Liver (tissue), 9 donors: ENCODE results near the gene NKX1-1. TPM values are rescaled to one million over a fixed set of nuclear protein-coding genes. Genes with fewer than 3 reads are reported as not detected.

Source experiments
- DNase-seq: peaks from one replicate; pipeline ENCODE4 v3.0.0-alpha.2; 2017; ENCODE audit warnings: low spot score
- H3K27ac ChIP-seq, 2 donors: one replicate each; pipeline ENCODE4 v1.7.0; 2013; ENCODE audit warnings: inconsistent platforms in 2 of 2, low read length in 2 of 2, control low read depth in 1 of 2, low read depth in 1 of 2, mild to moderate bottlenecking in 1 of 2
- H3K27me3 ChIP-seq, 4 donors: one replicate each; pipeline versions ENCODE4 v1.6.1 to v1.7.0; 2013; ENCODE audit warnings: low read length in 3 of 4, inconsistent platforms in 1 of 4, mild to moderate bottlenecking in 1 of 4, moderate library complexity in 1 of 4; ENCODE audit not compliant: control insufficient read depth in 4 of 4, insufficient read depth in 4 of 4
- H3K36me3 ChIP-seq, 4 donors: one replicate each; pipeline versions ENCODE4 v1.6.1 to v1.7.0; 2013; ENCODE audit warnings: low read length in 3 of 4, mild to moderate bottlenecking in 3 of 4, low read depth in 1 of 4, moderate library complexity in 1 of 4; ENCODE audit not compliant: control insufficient read depth in 4 of 4, insufficient read depth in 3 of 4
- H3K4me1 ChIP-seq, 4 donors: one replicate each; pipeline versions ENCODE4 v1.6.1 to v1.7.0; 2013; ENCODE audit warnings: low read length in 3 of 4, mild to moderate bottlenecking in 3 of 4, moderate library complexity in 1 of 4; ENCODE audit not compliant: control insufficient read depth in 4 of 4, insufficient read depth in 4 of 4
- H3K4me3 ChIP-seq, 3 donors: one replicate each; pipeline versions ENCODE4 v1.6.1 to v1.7.0; 2013; ENCODE audit warnings: low read length in 3 of 3, control low read depth in 1 of 3, low read depth in 1 of 3, mild to moderate bottlenecking in 1 of 3
- H3K9ac ChIP-seq, 2 donors: one replicate each; pipeline ENCODE4 v1.7.0; 2013; ENCODE audit warnings: low read length in 2 of 2, mild to moderate bottlenecking in 2 of 2, moderate library complexity in 2 of 2, control low read depth in 1 of 2, low read depth in 1 of 2
- H3K9me3 ChIP-seq, 4 donors: one replicate each; pipeline versions ENCODE4 v1.6.1 to v1.7.0; 2013; ENCODE audit warnings: low read length in 3 of 4; ENCODE audit not compliant: control insufficient read depth in 4 of 4
- ATF3 ChIP-seq: IDR thresholded peaks from 2 replicates; pipeline ENCODE4 v1.6.1; 2016; ENCODE audit warnings: antibody characterized with exemption
- CTCF ChIP-seq: fragments of 150-350 bp; IDR thresholded peaks from 2 replicates; pipeline ENCODE4 v1.5.1; 2017; ENCODE audit warnings: improper control_type of control experiment, low read depth, low read length; ENCODE audit not compliant: missing input control
- EGR1 ChIP-seq, 2 donors: IDR thresholded peaks; 2 replicates each; pipeline ENCODE4 v1.6.1; 2016 to 2018; ENCODE audit warnings: antibody characterized with exemption in 2 of 2, low read depth in 2 of 2
- FOXA1 ChIP-seq: IDR thresholded peaks from 2 replicates; pipeline ENCODE4 v1.6.1; 2016; ENCODE audit warnings: antibody characterized with exemption
- FOXA2 ChIP-seq: IDR thresholded peaks from 2 replicates; pipeline ENCODE4 v1.6.1; 2016; ENCODE audit warnings: antibody characterized with exemption
- GABPA ChIP-seq, 2 donors: IDR thresholded peaks in 1 of 2; conservative IDR thresholded peaks in 1 of 2; 2 replicates each; pipeline ENCODE4 v1.6.1; 2016; ENCODE audit warnings: antibody characterized with exemption in 2 of 2, mild to moderate bottlenecking in 1 of 2, moderate library complexity in 1 of 2
- HNF4A ChIP-seq, 2 donors: conservative IDR thresholded peaks; 2 replicates each; pipeline ENCODE4 v1.6.1; 2016; ENCODE audit warnings: antibody characterized with exemption in 2 of 2, mild to moderate bottlenecking in 2 of 2
- HNF4G ChIP-seq: IDR thresholded peaks from 2 replicates; pipeline ENCODE4 v1.6.1; 2016; ENCODE audit warnings: antibody characterized with exemption
- JUND ChIP-seq, 2 donors: IDR thresholded peaks; 2 replicates each; pipeline ENCODE4 v1.6.1; 2016; ENCODE audit warnings: antibody characterized with exemption in 2 of 2
- MAX ChIP-seq: IDR thresholded peaks from 2 replicates; pipeline ENCODE4 v1.6.1; 2016; ENCODE audit warnings: antibody characterized with exemption
- NR2F2 ChIP-seq: IDR thresholded peaks from 2 replicates; pipeline ENCODE4 v1.6.1; 2016; ENCODE audit warnings: antibody characterized with exemption
- RAD21 ChIP-seq, 2 donors: IDR thresholded peaks; 2 replicates each; pipeline ENCODE4 v1.6.1; 2016; ENCODE audit warnings: antibody characterized with exemption in 2 of 2, mild to moderate bottlenecking in 2 of 2
- REST ChIP-seq: IDR thresholded peaks from 2 replicates; pipeline ENCODE4 v1.6.1; 2016; ENCODE audit warnings: antibody characterized with exemption, mild to moderate bottlenecking
- RXRA ChIP-seq, 2 donors: IDR thresholded peaks; 2 replicates each; pipeline ENCODE4 v1.6.1; 2017 to 2018; ENCODE audit warnings: antibody characterized with exemption in 2 of 2, mild to moderate bottlenecking in 1 of 2
- SP1 ChIP-seq: IDR thresholded peaks from 2 replicates; pipeline ENCODE4 v1.6.1; 2018; ENCODE audit warnings: antibody characterized with exemption, mild to moderate bottlenecking
- TAF1 ChIP-seq: conservative IDR thresholded peaks from 2 replicates; pipeline ENCODE4 v1.6.1; 2016; ENCODE audit warnings: antibody characterized with exemption, mild to moderate bottlenecking
- YY1 ChIP-seq: IDR thresholded peaks from 2 replicates; pipeline ENCODE4 v1.6.1; 2016; ENCODE audit warnings: antibody characterized with exemption, mild to moderate bottlenecking
- WGBS: extraction: QIAGEN DNeasy Blood & Tissue Kit; methylation state at CpG from one replicate; pipeline ENCODE4 v1.1.7; 2013; 5-methylcytosine and 5-hydroxymethylcytosine counted together
- polyA plus RNA-seq, 2 donors: library from polyadenylated mRNA; stranded (reverse) in 1 of 2; unstranded in 1 of 2; fragments of 200-250 nt in 1 of 2; fragments of >200 nt in 1 of 2; fragmentation: Nextera tagmentation in 1 of 2; extraction: Ambion mirVana in 1 of 2; gene quantifications; one replicate each; pipeline versions ENCODE4 v1.2.1 to v1.2.3, GENCODE V29; 2013 to 2015
- total RNA-seq, 2 donors: library from RNA; depleted of rRNA; stranded (reverse); fragments of >200 nt; gene quantifications; one replicate each; pipeline ENCODE4 v1.2.3, GENCODE V29; 2014
- TF ChIP-seq, protein P1 (sequence below): IDR thresholded peaks from 2 replicates; pipeline ENCODE4 v1.6.1; 2016; ENCODE audit warnings: antibody characterized with exemption
- donor health status: healthy.
- donor health status: healthy.
- donor health status: healthy.
- donor health status: healthy.
- donor health status: healthy.

NKX1-1 gene
- total and polyA plus RNA-seq, 4 donors = not detected

- H3K4me1 ChIP-seq = no peaks in the 10 kb centered on the region
- TF ChIP-seq HNF4A (conservative IDR thresholded peaks at IDR 0.05) (no peak), ATF3 (no peak), TAF1 (no peak), EGR1 (IDR thresholded peaks at IDR 0.05; ENCODE audit: low read depth in 2 of 2) (no peak), MAX (no peak), RXRA (IDR thresholded peaks at IDR 0.05) (no peak), SP1 (no peak), RAD21 (IDR thresholded peaks at IDR 0.05) (no peak), GABPA (IDR thresholded peaks at IDR 0.05 in 1 of 2, conservative IDR thresholded peaks at IDR 0.05 in 1 of 2) (no peak)
- no peak overlapping the region for H3K4me3 ChIP-seq
- no peak overlapping the region for H3K9ac ChIP-seq
- H3K27me3 ChIP-seq = no peaks in the 10 kb centered on the region
- WGBS = 94% methylated on average over 14 of the region's 14 CpGs
- DNase-seq = no peak
- no peaks in the 10 kb centered on the region for H3K9me3 ChIP-seq
- H3K36me3 ChIP-seq = peaks cover 0 to 24% (median 9%) of the 10 kb centered on the region in 4 donors
- H3K27ac ChIP-seq = no peak overlapping the region
Measured at GRCh38 chr4:1359144-1359501, 47.1 kb downstream of the NKX1-1 start.

- Histone ChIP-seq H3K9ac (no peak overlapping the region), H3K4me3 (no peak overlapping the region), H3K27me3 (no peaks in the 10 kb centered on the region), H3K27ac (no peak overlapping the region), H3K4me1 (no peaks in the 10 kb centered on the region), H3K36me3 (peaks cover 0 to 26% (median 9%) of the 10 kb centered on the region in 4 donors), H3K9me3 (no peaks in the 10 kb centered on the region)
- no peak for DNase-seq
- TF ChIP-seq GABPA (IDR thresholded peaks at IDR 0.05 in 1 of 2, conservative IDR thresholded peaks at IDR 0.05 in 1 of 2) (no peak), REST (no peak), HNF4A (conservative IDR thresholded peaks at IDR 0.05) (no peak), NR2F2 (no peak), FOXA1 (no peak), JUND (IDR thresholded peaks at IDR 0.05) (no peak), MAX (no peak), FOXA2 (no peak), SP1 (no peak), YY1 (no peak), CTCF (no peak), ATF3 (no peak), TAF1 (no peak), RAD21 (IDR thresholded peaks at IDR 0.05) (no peak), EGR1 (IDR thresholded peaks at IDR 0.05; ENCODE audit: low read depth in 2 of 2) (no peak), RXRA (IDR thresholded peaks at IDR 0.05) (no peak), HNF4G (no peak)
- TF ChIP-seq, protein P1, sequence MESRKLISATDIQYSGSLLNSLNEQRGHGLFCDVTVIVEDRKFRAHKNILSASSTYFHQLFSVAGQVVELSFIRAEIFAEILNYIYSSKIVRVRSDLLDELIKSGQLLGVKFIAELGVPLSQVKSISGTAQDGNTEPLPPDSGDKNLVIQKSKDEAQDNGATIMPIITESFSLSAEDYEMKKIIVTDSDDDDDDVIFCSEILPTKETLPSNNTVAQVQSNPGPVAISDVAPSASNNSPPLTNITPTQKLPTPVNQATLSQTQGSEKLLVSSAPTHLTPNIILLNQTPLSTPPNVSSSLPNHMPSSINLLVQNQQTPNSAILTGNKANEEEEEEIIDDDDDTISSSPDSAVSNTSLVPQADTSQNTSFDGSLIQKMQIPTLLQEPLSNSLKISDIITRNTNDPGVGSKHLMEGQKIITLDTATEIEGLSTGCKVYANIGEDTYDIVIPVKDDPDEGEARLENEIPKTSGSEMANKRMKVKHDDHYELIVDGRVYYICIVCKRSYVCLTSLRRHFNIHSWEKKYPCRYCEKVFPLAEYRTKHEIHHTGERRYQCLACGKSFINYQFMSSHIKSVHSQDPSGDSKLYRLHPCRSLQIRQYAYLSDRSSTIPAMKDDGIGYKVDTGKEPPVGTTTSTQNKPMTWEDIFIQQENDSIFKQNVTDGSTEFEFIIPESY = no peak
- WGBS = 96% methylated on average over 38 of the region's 38 CpGs
Measured at GRCh38 chr4:1358421-1359143, 47.7 kb downstream of the NKX1-1 start.
